ENCODE results near the gene MRPL4. TPM values are rescaled to one million over a fixed set of nuclear protein-coding genes. Genes with fewer than 3 reads are reported as not detected.

The MRPL4 gene
- total RNA-seq, 1 experiment from 2014 or later: 85.9 TPM

GRCh38 chr19:10270180-10270615, 18.2 kb downstream of the MRPL4 start:
- Histone ChIP-seq H3K36me3 (ENCODE audit: control insufficient read depth, insufficient read depth, low read length) (no peaks in the 10 kb centered on the region), H3K27me3 (replicated peaks; ENCODE audit: control insufficient read depth, insufficient read depth, low read length) (no peaks in the 10 kb centered on the region), H3K9me3 (no peaks in the 10 kb centered on the region), H3K4me1 (peaks cover 13% of the 10 kb centered on the region; the same call in 1 of the 2 replicates), H3K4me3 (ENCODE audit: low read depth, low read length) (peak overlapping the region; percentile 61)
- CTCF ChIA-PET: interaction anchor here (0.6 to 3.7 kb wide), 11 partner anchors 10 to 146 kb away, joined by 3 to 73 read pairs (median 8); partner anchors contain the start of genes ICAM5, RAVER1 and TYK2
- no TSS peak for BruUV-seq (replicated peaks)
- POLR2A ChIA-PET: interaction anchor here (0.5 to 1.9 kb wide), 6 partner anchors 9 to 118 kb away, joined by 3 to 22 read pairs (median 6); partner anchors contain the start of genes ICAM5 and TYK2
- Mint-ChIP-seq H3K4me3 (ENCODE audit: unreplicated experiment) (peak overlapping the region; percentile 70), H3K36me3 (ENCODE audit: insufficient read depth, unreplicated experiment) (peaks cover 11% of the 10 kb centered on the region), H3K27ac (ENCODE audit: unreplicated experiment) (no peak overlapping the region), H3K27me3 (ENCODE audit: insufficient read depth, unreplicated experiment) (no peaks in the 10 kb centered on the region), H3K4me1 (ENCODE audit: low read depth, unreplicated experiment) (peaks cover 6% of the 10 kb centered on the region), H3K9me3 (ENCODE audit: unreplicated experiment) (no peaks in the 10 kb centered on the region)
- intact Hi-C loops (cut with micrococcal nuclease; ENCODE audit: unreplicated experiment): loop anchor here (2.0 kb wide), 1 partner anchor 17 kb away; the partner anchor contains the start of gene ICAM4
- DNase-seq: no peak
- no peak for TF ChIP-seq CTCF (IDR thresholded peaks at IDR 0.05; ENCODE audit: insufficient read depth in 1 of 2, low read depth in 1 of 2, low read length in 1 of 2, severe bottlenecking in 1 of 2, unreplicated experiment in 1 of 2)

GRCh38 chr19:10270616-10271394, 18.8 kb downstream of the MRPL4 start, which contains the start of gene ICAM1:
Gene ICAM1 (plus strand): TSS chr19:10271120. CDS start chr19:10271160, 40 bp downstream.
- DNase-seq: peak; percentile 79 to 82
- CTCF ChIA-PET: interaction anchor here (0.6 to 3.7 kb wide), 14 partner anchors 11 to 138 kb away, joined by 3 to 73 read pairs (median 6); partner anchors contain the start of genes ICAM5, RAVER1 and TYK2
- Mint-ChIP-seq H3K4me1 (ENCODE audit: low read depth, unreplicated experiment) (peaks cover 6% of the 10 kb centered on the region), H3K27me3 (ENCODE audit: insufficient read depth, unreplicated experiment) (no peaks in the 10 kb centered on the region), H3K27ac (ENCODE audit: unreplicated experiment) (no peak within 1 kb of the TSS), H3K9me3 (ENCODE audit: unreplicated experiment) (no peaks in the 10 kb centered on the region), H3K36me3 (ENCODE audit: insufficient read depth, unreplicated experiment) (peaks cover 11% of the 10 kb centered on the region), H3K4me3 (ENCODE audit: unreplicated experiment) (peak within 1 kb of the TSS; percentile 70)
- POLR2A ChIA-PET: interaction anchor here (0.6 to 1.9 kb wide), 12 partner anchors 10 to 452 kb away, joined by 3 to 22 read pairs (median 4); partner anchors contain the start of genes FBXL12, ICAM4, ICAM5 and TYK2
- no peaks in the 10 kb centered on the region for H3K9me3 ChIP-seq
- TSS peak; percentile 98 for BruUV-seq (replicated peaks)
- no peaks in the 10 kb centered on the region for H3K27me3 ChIP-seq (replicated peaks; ENCODE audit: control insufficient read depth, insufficient read depth, low read length)
- peak in 1 of 2 experiments; percentile 27 for TF ChIP-seq CTCF (IDR thresholded peaks at IDR 0.05; ENCODE audit: insufficient read depth in 1 of 2, low read depth in 1 of 2, low read length in 1 of 2, severe bottlenecking in 1 of 2, unreplicated experiment in 1 of 2)
- intact Hi-C loops (cut with micrococcal nuclease; ENCODE audit: unreplicated experiment): loop anchor here (2.0 kb wide), 1 partner anchor 16 kb away; the partner anchor contains the start of gene ICAM4
- peaks cover 13% of the 10 kb centered on the region; the same call in 1 of the 2 replicates for H3K4me1 ChIP-seq
- no peaks in the 10 kb centered on the region for H3K36me3 ChIP-seq (ENCODE audit: control insufficient read depth, insufficient read depth, low read length)
- H3K4me3 ChIP-seq (ENCODE audit: low read depth, low read length): peak within 1 kb of the TSS; percentile 61

- Mint-ChIP-seq H3K36me3 (ENCODE audit: insufficient read depth, unreplicated experiment) (peaks cover 8% of the 10 kb centered on the region), H3K27ac (ENCODE audit: unreplicated experiment) (no peak overlapping the region), H3K4me3 (ENCODE audit: unreplicated experiment) (peak overlapping the region; percentile 70), H3K9me3 (ENCODE audit: unreplicated experiment) (no peaks in the 10 kb centered on the region), H3K27me3 (ENCODE audit: insufficient read depth, unreplicated experiment) (no peaks in the 10 kb centered on the region), H3K4me1 (ENCODE audit: low read depth, unreplicated experiment) (peaks cover 6% of the 10 kb centered on the region)
- intact Hi-C loops (cut with micrococcal nuclease; ENCODE audit: unreplicated experiment): loop anchor here (2.0 kb wide), 1 partner anchor 15 kb away; the partner anchor contains the start of gene ICAM4
- Histone ChIP-seq H3K27me3 (replicated peaks; ENCODE audit: control insufficient read depth, insufficient read depth, low read length) (no peaks in the 10 kb centered on the region), H3K36me3 (ENCODE audit: control insufficient read depth, insufficient read depth, low read length) (no peaks in the 10 kb centered on the region), H3K4me3 (ENCODE audit: low read depth, low read length) (peak overlapping the region; percentile 61), H3K4me1 (peaks cover 13% of the 10 kb centered on the region; the same call in 1 of the 2 replicates), H3K9me3 (no peaks in the 10 kb centered on the region)
- POLR2A ChIA-PET: interaction anchor here (0.6 to 1.9 kb wide), 10 partner anchors 11 to 453 kb away, joined by 3 to 22 read pairs (median 6); partner anchors contain the start of genes FBXL12, ICAM4, ICAM5 and TYK2
- CTCF ChIA-PET: interaction anchor here (0.6 to 3.7 kb wide), 8 partner anchors 12 to 139 kb away, joined by 3 to 73 read pairs (median 13); partner anchors contain the start of genes ICAM5, RAVER1 and TYK2
- no peak for TF ChIP-seq CTCF (IDR thresholded peaks at IDR 0.05; ENCODE audit: insufficient read depth in 1 of 2, low read depth in 1 of 2, low read length in 1 of 2, severe bottlenecking in 1 of 2, unreplicated experiment in 1 of 2)
- no peak for DNase-seq
- BruUV-seq (replicated peaks): TSS peak; percentile 91
Observed at GRCh38 chr19:10271543-10272086, 19.6 kb downstream of the MRPL4 start.
